K562 (cell line): Measurements from ENCODE around the gene WDR83. TPM values are rescaled to one million over a fixed set of nuclear protein-coding genes. Genes with fewer than 3 reads are reported as not detected.

Experiments
- CREM ChIP-seq: IDR thresholded peaks from 2 replicates; pipeline ENCODE4 v1.6.1; 2014; ENCODE audit warnings: antibody characterized with exemption, low read depth
- FOS ChIP-seq: IDR thresholded peaks from 3 replicates; pipeline ENCODE4 v1.6.1; 2011; ENCODE audit not compliant: insufficient read length; ENCODE audit errors: extremely low read depth
- GTF2A2 ChIP-seq: IDR thresholded peaks from 2 replicates; pipeline ENCODE4 v1.6.1; 2016; ENCODE audit warnings: mild to moderate bottlenecking, missing genetic modification characterization, missing compliant biosample characterization
- HLTF ChIP-seq: fragments of 450-650 bp; IDR thresholded peaks from 2 replicates; pipeline ENCODE4 v1.6.1; 2016
- HMGXB4 ChIP-seq: sonication (generic); formaldehyde crosslinking; IDR thresholded peaks from 2 replicates; pipeline ENCODE4 v1.8.1; 2023; ENCODE audit warnings: mild to moderate bottlenecking, missing genetic modification reagents
- KLF10 ChIP-seq: fragments of 250-450 bp; sonication (Bioruptor Pico); IDR thresholded peaks from 2 replicates; pipeline ENCODE4 v1.6.1; 2021; ENCODE audit warnings: matching md5 sums
- MAFF ChIP-seq: IDR thresholded peaks from 2 replicates; pipeline ENCODE4 v1.6.1; 2012; ENCODE audit warnings: low read length, improper control_type of control experiment
- MECOM ChIP-seq: fragments of 250-450 bp; sonication (Bioruptor Pico); IDR thresholded peaks from 2 replicates; pipeline ENCODE4 v1.8.0; 2022; ENCODE audit warnings: inconsistent platforms
- POLR2AphosphoS5 ChIP-seq: IDR thresholded peaks from 2 replicates; pipeline ENCODE4 v1.6.1; 2011; ENCODE audit warnings: mild to moderate bottlenecking, low read depth, low read length, moderate library complexity; ENCODE audit not compliant: control insufficient read depth, insufficient read depth
- PURB ChIP-seq: sonication (generic); formaldehyde crosslinking; IDR thresholded peaks from 2 replicates; pipeline ENCODE4 v1.9.0; 2021; ENCODE audit warnings: low read depth, mild to moderate bottlenecking, missing genetic modification reagents
- RAD21 ChIP-seq, 2 experiments: fragments of 250-450 bp in 1 of 2; fragments of 450-650 bp in 1 of 2; sonication (Bioruptor Pico) in 1 of 2; formaldehyde crosslinking in 1 of 2; IDR thresholded peaks in 1 of 2; conservative IDR thresholded peaks in 1 of 2; 2 replicates each; pipeline versions ENCODE4 v1.4.0 to v1.8.0; 2020 to 2022; ENCODE audit warnings: mild to moderate bottlenecking in 2 of 2, moderate library complexity in 1 of 2
- RREB1 ChIP-seq: fragments of 250-450 bp; sonication (Bioruptor Pico); IDR thresholded peaks from 2 replicates; pipeline ENCODE4 v1.4.0; 2020
- U2AF1 ChIP-seq: fragments of 200-400 bp; formaldehyde crosslinking; optimal IDR thresholded peaks from 2 replicates; pipeline ENCODE3; 2017; ENCODE audit warnings: mild to moderate bottlenecking, low read depth, low read length, moderate library complexity
- ZNF311 ChIP-seq: fragments of 250-450 bp; sonication (Bioruptor Pico); IDR thresholded peaks from 2 replicates; pipeline ENCODE4 v1.4.0; 2020; ENCODE audit warnings: mild to moderate bottlenecking, moderate library complexity
- ZNF778 ChIP-seq: fragments of 450-650 bp; formaldehyde crosslinking; IDR thresholded peaks from 2 replicates; pipeline ENCODE4 v1.4.0; 2020; ENCODE audit warnings: mild to moderate bottlenecking, moderate library complexity
- polyA plus RNA-seq, 8 experiments: library from polyadenylated mRNA; depleted of rRNA in 4 of 8; stranded (reverse) in 5 of 8; unstranded in 3 of 8; fragments of >200 nt; fragmentation: Nextera tagmentation in 2 of 8; fragmentation: Illumina TruSeq in 1 of 8; extraction: Ambion mirVana in 2 of 8; extraction: Trizol in 1 of 8; gene quantifications; 2 replicates each; pipeline versions ENCODE4 v1.2.1 to v1.2.3, GENCODE V29; 2011 to 2014; ENCODE audit warnings: inconsistent platforms in 1 of 8, missing spikeins in 1 of 8
- total RNA-seq, 7 experiments: library from RNA; depleted of rRNA in 6 of 7; stranded (reverse); fragments of >200 nt in 6 of 7; fragmentation: Illumina TruSeq in 2 of 7; extraction: Trizol in 2 of 7; gene quantifications; 2 replicates each; pipeline versions ENCODE4 v1.2.1 to v1.2.3, GENCODE V29; 2011 to 2021; ENCODE audit warnings: low replicate concordance in 1 of 7
- TF ChIP-seq, protein P1 (sequence below): fragments of 450-650 bp; IDR thresholded peaks from 2 replicates; pipeline ENCODE4 v1.6.1; 2016; ENCODE audit warnings: borderline replicate concordance
- TF ChIP-seq, protein P2 (sequence below): fragments of 450-650 bp; IDR thresholded peaks from 2 replicates; pipeline ENCODE4 v1.6.1; 2016

The WDR83 gene
- total and polyA plus RNA-seq, 9 of the 15 experiments (the other 6 are each of a cell fraction or from before 2014, with no cell fraction given), result 0.52 to 21.3 (median 4.2) TPM

GRCh38 chr19:12722566-12723380 lies 56.2 kb downstream of the WDR83 start (continued):
- TF ChIP-seq GTF2A2 (tag) (no peak), U2AF1 (no peak), FOS (peak; percentile 43), HLTF (no peak), KLF10 (no peak), PURB (CRISPR knock-in tag) (no peak), MAFF (peak; percentile 38), POLR2AphosphoS5 (peak; percentile 77; the same call in 1 of the 2 replicates), RAD21 (CRISPR knock-in tag; conservative IDR thresholded peaks at IDR 0.05 in 1 of 2, IDR thresholded peaks at IDR 0.05 in 1 of 2) (no peak), ZNF778 (CRISPR knock-in tag) (no peak), CREM (peak; percentile 86), MECOM (CRISPR knock-in tag) (no peak), RREB1 (CRISPR knock-in tag) (peak; percentile 80; the same call in 1 of the 2 replicates), HMGXB4 (CRISPR knock-in tag) (no peak), ZNF311 (no peak)
- TF ChIP-seq, protein P1, sequence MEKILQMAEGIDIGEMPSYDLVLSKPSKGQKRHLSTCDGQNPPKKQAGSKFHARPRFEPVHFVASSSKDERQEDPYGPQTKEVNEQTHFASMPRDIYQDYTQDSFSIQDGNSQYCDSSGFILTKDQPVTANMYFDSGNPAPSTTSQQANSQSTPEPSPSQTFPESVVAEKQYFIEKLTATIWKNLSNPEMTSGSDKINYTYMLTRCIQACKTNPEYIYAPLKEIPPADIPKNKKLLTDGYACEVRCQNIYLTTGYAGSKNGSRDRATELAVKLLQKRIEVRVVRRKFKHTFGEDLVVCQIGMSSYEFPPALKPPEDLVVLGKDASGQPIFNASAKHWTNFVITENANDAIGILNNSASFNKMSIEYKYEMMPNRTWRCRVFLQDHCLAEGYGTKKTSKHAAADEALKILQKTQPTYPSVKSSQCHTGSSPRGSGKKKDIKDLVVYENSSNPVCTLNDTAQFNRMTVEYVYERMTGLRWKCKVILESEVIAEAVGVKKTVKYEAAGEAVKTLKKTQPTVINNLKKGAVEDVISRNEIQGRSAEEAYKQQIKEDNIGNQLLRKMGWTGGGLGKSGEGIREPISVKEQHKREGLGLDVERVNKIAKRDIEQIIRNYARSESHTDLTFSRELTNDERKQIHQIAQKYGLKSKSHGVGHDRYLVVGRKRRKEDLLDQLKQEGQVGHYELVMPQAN, result peak; percentile 58; the same call in 1 of the 2 replicates
- TF ChIP-seq, protein P2, sequence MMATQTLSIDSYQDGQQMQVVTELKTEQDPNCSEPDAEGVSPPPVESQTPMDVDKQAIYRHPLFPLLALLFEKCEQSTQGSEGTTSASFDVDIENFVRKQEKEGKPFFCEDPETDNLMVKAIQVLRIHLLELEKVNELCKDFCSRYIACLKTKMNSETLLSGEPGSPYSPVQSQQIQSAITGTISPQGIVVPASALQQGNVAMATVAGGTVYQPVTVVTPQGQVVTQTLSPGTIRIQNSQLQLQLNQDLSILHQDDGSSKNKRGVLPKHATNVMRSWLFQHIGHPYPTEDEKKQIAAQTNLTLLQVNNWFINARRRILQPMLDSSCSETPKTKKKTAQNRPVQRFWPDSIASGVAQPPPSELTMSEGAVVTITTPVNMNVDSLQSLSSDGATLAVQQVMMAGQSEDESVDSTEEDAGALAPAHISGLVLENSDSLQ, result 0 out of 2 replicates have a peak, but pooled peaks have one; percentile 13
